RWPE2 (cell line): ENCODE results near the gene ALPP.
"Not testable (repeated sequence)": the region's sequence is repeated elsewhere in the genome, so short reads cannot be mapped to it uniquely, and the experiment has no call there.

ENCODE experiments used
- ATAC-seq: fragments of 200-7000 bp; cut with Tn5 transposase; 3 replicates; pipeline ENCODE4 v1.9.1; 2021; ENCODE audit warnings: low read depth
- DNase-seq: peaks from one replicate; pipeline ENCODE4 v3.0.0-alpha.2; 2020; ENCODE audit warnings: low spot score
- H3K27ac ChIP-seq: fragments of 450-650 bp; 2 replicates; pipeline ENCODE4 v1.5.1; 2017; ENCODE audit warnings: mild to moderate bottlenecking; ENCODE audit not compliant: poor library complexity, severe bottlenecking
- H3K27me3 ChIP-seq: fragments of 250-450 bp; sonication (Bioruptor Pico); 2 replicates; pipeline ENCODE4 v1.5.1; 2021; ENCODE audit warnings: mild to moderate bottlenecking, moderate library complexity; ENCODE audit not compliant: insufficient read depth, poor library complexity, severe bottlenecking
- H3K36me3 ChIP-seq: fragments of 250-450 bp; sonication (Bioruptor Pico); 2 replicates; pipeline ENCODE4 v1.5.1; 2020; ENCODE audit warnings: low read depth, mild to moderate bottlenecking, moderate library complexity
- H3K4me1 ChIP-seq: fragments of 250-450 bp; sonication (Bioruptor Pico); 2 replicates; pipeline ENCODE4 v1.5.1; 2021; ENCODE audit warnings: mild to moderate bottlenecking, moderate library complexity; ENCODE audit not compliant: insufficient read depth, poor library complexity, severe bottlenecking
- H3K4me3 ChIP-seq: fragments of 250-450 bp; sonication (Bioruptor Pico); 2 replicates; pipeline ENCODE4 v1.5.1; 2021; ENCODE audit warnings: mild to moderate bottlenecking, moderate library complexity; ENCODE audit not compliant: severe bottlenecking
- H3K9me3 ChIP-seq: fragments of 250-450 bp; sonication (Bioruptor Pico); 2 replicates; pipeline ENCODE4 v1.5.1; 2021; ENCODE audit warnings: mild to moderate bottlenecking, moderate library complexity; ENCODE audit not compliant: severe bottlenecking
- CTCF ChIP-seq: fragments of 450-650 bp; IDR thresholded peaks from one replicate; pipeline ENCODE4 v1.5.1; 2017; ENCODE audit warnings: mild to moderate bottlenecking, moderate library complexity; ENCODE audit not compliant: poor library complexity, severe bottlenecking

The ALPP gene

GRCh38 chr2:232376713-232377112 is 1.8 kb upstream of the ALPP start:
- Histone ChIP-seq H3K4me3 (no peak overlapping the region), H3K36me3 (no peaks in the 10 kb centered on the region), H3K4me1 (peaks cover 4% of the 10 kb centered on the region), H3K27ac (no peak overlapping the region), H3K27me3 (peaks cover 2% of the 10 kb centered on the region), H3K9me3 (no peaks in the 10 kb centered on the region)
- ATAC-seq (no peak), DNase-seq (peak; percentile 32)
- no peak for TF ChIP-seq CTCF

- H3K36me3 ChIP-seq = no peaks in the 10 kb centered on the region
- no peak for TF ChIP-seq CTCF
- DNase-seq = peak; percentile 2
- no peaks in the 10 kb centered on the region for H3K9me3 ChIP-seq
- H3K27me3 ChIP-seq = peaks cover 7% of the 10 kb centered on the region
- ATAC-seq = no peak
- peaks cover 4% of the 10 kb centered on the region for H3K4me1 ChIP-seq
- H3K27ac ChIP-seq = no peak overlapping the region
- no peak overlapping the region for H3K4me3 ChIP-seq
Observed at GRCh38 chr2:232377319-232377718, 1.2 kb upstream of the ALPP start.

DNA sequence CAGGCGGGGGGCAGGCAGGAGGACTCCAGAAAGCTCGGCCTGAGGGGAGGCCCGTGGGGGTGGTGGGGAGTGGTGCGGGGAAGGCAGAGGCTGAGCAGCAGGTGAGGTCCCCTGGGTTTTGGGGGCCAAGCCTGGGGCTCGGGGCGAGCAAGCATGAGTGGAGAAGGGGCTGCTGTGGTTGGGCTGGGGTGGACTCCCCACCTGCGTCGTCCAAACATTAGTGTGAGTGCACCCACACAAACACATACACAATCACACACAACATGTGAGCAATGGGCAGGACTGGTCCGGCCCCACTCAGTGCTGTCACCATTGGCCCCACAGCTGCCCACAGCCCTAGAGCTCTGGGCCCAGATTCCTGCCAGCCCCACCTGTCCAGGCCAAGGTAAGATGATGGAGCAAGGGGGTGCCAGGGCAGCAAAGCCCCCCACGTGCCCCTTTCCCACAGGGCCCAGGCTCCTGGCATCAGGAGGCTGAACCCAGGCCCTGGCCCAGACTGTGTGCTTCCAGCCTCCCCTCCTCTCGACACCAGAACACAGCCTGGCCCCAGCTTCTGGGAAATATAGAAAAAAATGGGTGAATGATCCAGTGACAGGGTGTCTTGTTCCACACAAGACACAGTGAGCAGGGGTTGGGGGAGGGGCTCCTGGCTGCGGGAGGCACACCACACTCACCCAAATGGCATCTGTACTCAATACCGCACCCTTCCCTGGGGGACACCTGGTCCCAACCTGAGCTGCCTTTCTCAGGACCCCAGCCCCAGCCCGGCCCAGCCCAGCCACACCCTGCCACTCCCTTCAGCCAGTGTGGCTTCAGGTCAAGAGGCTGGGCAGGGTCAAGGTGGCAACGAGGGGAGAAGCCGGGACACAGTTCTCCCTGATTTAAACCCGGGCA is 463 bp upstream of the ALPP start:
- H3K27ac ChIP-seq = no peak overlapping the region
- peak; percentile 46 for ATAC-seq

DNA sequence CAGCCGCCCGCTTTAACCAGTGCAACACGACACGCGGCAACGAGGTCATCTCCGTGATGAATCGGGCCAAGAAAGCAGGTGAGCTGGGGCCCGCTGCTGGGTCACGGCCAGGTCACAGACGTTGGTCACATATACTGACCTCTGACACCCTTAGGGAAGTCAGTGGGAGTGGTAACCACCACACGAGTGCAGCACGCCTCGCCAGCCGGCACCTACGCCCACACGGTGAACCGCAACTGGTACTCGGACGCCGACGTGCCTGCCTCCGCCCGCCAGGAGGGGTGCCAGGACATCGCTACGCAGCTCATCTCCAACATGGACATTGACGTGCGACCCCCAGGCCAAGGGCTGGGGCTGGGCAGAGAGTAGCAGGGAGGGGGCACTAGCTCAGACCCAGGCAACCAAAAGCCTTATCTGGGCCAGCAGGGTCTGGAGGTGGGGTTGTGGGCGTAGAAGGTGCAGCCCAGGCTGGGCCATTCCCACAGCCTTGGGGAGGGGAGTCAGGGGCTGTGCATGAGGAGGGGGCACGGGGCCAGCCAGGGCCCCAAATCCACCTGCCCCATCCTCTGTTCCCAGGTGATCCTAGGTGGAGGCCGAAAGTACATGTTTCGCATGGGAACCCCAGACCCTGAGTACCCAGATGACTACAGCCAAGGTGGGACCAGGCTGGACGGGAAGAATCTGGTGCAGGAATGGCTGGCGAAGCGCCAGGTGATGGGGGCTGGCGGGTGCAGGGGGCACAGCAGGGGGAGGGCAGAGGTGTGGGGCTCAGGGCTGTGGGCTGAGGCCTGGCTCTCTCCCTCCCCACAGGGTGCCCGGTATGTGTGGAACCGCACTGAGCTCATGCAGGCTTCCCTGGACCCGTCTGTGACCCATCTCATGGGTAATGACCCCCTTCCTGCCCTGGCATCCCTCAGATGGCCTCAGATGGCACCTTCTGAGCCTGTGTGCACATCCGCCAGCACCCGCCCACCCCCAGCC is 1.3 kb downstream of the ALPP start:
- H3K27ac ChIP-seq, H3K4me1 ChIP-seq, H3K36me3 ChIP-seq, H3K9me3 ChIP-seq, ATAC-seq, H3K4me3 ChIP-seq: not testable (repeated sequence)
- peak; percentile 33 for DNase-seq
- peaks cover 29% of the 10 kb centered on the region for H3K27me3 ChIP-seq

More for the DNA sequence above, 463 bp upstream of the ALPP start:
- Histone ChIP-seq H3K4me3 (no peak overlapping the region), H3K9me3 (no peaks in the 10 kb centered on the region), H3K36me3 (no peaks in the 10 kb centered on the region), H3K27me3 (peaks cover 11% of the 10 kb centered on the region), H3K4me1 (peaks cover 4% of the 10 kb centered on the region)
- TF ChIP-seq CTCF = no peak
- DNase-seq = peak; percentile 70

GRCh38 chr2:232381204-232382031 is 2.9 kb downstream of the ALPP start:
- 0 out of 3 replicates have a peak, but pooled peaks have one; percentile 8 for ATAC-seq
- peak; percentile 42 for DNase-seq
- not testable (repeated sequence) for H3K36me3 ChIP-seq, H3K27ac ChIP-seq, H3K4me1 ChIP-seq, H3K4me3 ChIP-seq, H3K9me3 ChIP-seq
- peaks cover 44% of the 10 kb centered on the region for H3K27me3 ChIP-seq
